Measurements from ENCODE around the gene GMEB2. TPM values are rescaled to one million over a fixed set of nuclear protein-coding genes. Genes with fewer than 3 reads are reported as not detected.

Gene GMEB2
- total RNA-seq, 1 donor from 2014 or later: 6.1 TPM

- intact Hi-C loops (cut with DNase I): no loop called here
- ATAC-seq: no peak
- no peak for DNase-seq (ENCODE audit: missing footprints)
These were observed 81.9 kb downstream of the GMEB2 start for GRCh38 chr20:63544958-63545516.

GRCh38 chr20:63544241-63544957 lies 82.5 kb downstream of the GMEB2 start:
- DNase-seq (ENCODE audit: missing footprints) (no peak), ATAC-seq (no peak)
- intact Hi-C loops (cut with DNase I): no loop called here

- ATAC-seq: no peak
- intact Hi-C loops (cut with DNase I): no loop called here
- no peak for DNase-seq (ENCODE audit: missing footprints)
These were observed 83.2 kb downstream of the GMEB2 start for GRCh38 chr20:63543733-63544132.

- DNase-seq (ENCODE audit: missing footprints): no peak
- no peak for ATAC-seq
- intact Hi-C loops (cut with DNase I): no loop called here
These were observed 83.8 kb downstream of the GMEB2 start for GRCh38 chr20:63543131-63543530.

GRCh38 chr20:63542696-63543095 lies 84.2 kb downstream of the GMEB2 start:
- DNase-seq (ENCODE audit: missing footprints) (no peak), ATAC-seq (no peak)
- intact Hi-C loops (cut with DNase I): no loop called here

- DNase-seq (ENCODE audit: missing footprints): no peak
- ATAC-seq: no peak
- intact Hi-C loops (cut with DNase I): no loop called here
These were observed 84.8 kb downstream of the GMEB2 start for GRCh38 chr20:63542031-63542559.

- DNase-seq (ENCODE audit: missing footprints) (no peak), ATAC-seq (no peak)
- intact Hi-C loops (cut with DNase I): no loop called here
These were observed 85.5 kb downstream of the GMEB2 start for GRCh38 chr20:63541371-63541770.

- DNase-seq (ENCODE audit: missing footprints): no peak
- intact Hi-C loops (cut with DNase I): no loop called here
- ATAC-seq: no peak
These were observed 86.3 kb downstream of the GMEB2 start for GRCh38 chr20:63540417-63541186.

- ATAC-seq: no peak
- DNase-seq (ENCODE audit: missing footprints): no peak
- intact Hi-C loops (cut with DNase I): loop anchor here (2.0 to 5.0 kb wide), 4 partner anchors 37 to 433 kb away; partner anchors contain the start of gene ABHD16B
These were observed 87.2 kb downstream of the GMEB2 start for GRCh38 chr20:63539441-63540370.

GRCh38 chr20:63539092-63539430 lies 87.8 kb downstream of the GMEB2 start:
- DNase-seq (ENCODE audit: missing footprints) (no peak), ATAC-seq (no peak)
- intact Hi-C loops (cut with DNase I): loop anchor here (2.0 to 5.0 kb wide), 4 partner anchors 38 to 434 kb away; partner anchors contain the start of gene ABHD16B

GRCh38 chr20:63538204-63539091 lies 88.5 kb downstream of the GMEB2 start:
- peak; percentile 56 for DNase-seq (ENCODE audit: missing footprints)
- peak; percentile 47 for ATAC-seq
- intact Hi-C loops (cut with DNase I): loop anchor here (2.0 to 5.0 kb wide), 4 partner anchors 38 to 434 kb away; partner anchors contain the start of gene ABHD16B

Other genes starting within 250 kb of the GMEB2 start
- gene KCNQ2, start 154.4 kb downstream of the GMEB2 start, total RNA-seq: 1.8 TPM
- gene EEF1A2, start 128.0 kb downstream of the GMEB2 start, total RNA-seq: 1,274 TPM
- 261 TPM for gene PPDPF, start 106.3 kb downstream of the GMEB2 start, total RNA-seq
- 0.11 TPM for gene PTK6, start 89.7 kb downstream of the GMEB2 start, total RNA-seq
- not detected for gene SRMS, start 79.4 kb downstream of the GMEB2 start, total RNA-seq
- 0.16 TPM for gene FNDC11, start 72.9 kb downstream of the GMEB2 start, total RNA-seq
- gene HELZ2, start 52.9 kb downstream of the GMEB2 start, total RNA-seq: 12.8 TPM
- 7.1 TPM for gene STMN3, start 26.3 kb upstream of the GMEB2 start, total RNA-seq
- gene RTEL1, start 31.2 kb upstream of the GMEB2 start, total RNA-seq: 9.0 TPM
- gene TNFRSF6B, start 69.6 kb upstream of the GMEB2 start, total RNA-seq: 1.0 TPM
- 34.2 TPM for gene ARFRP1, start 80.9 kb upstream of the GMEB2 start, total RNA-seq
- gene ZGPAT, start 80.9 kb upstream of the GMEB2 start, total RNA-seq: 15.1 TPM
- gene LIME1, start 109.6 kb upstream of the GMEB2 start, total RNA-seq: 1.6 TPM
- 97.4 TPM for gene SLC2A4RG, start 112.7 kb upstream of the GMEB2 start, total RNA-seq
- 13.8 TPM for gene ZBTB46, start 204.2 kb upstream of the GMEB2 start, total RNA-seq
- gene ABHD16B, start 234.4 kb upstream of the GMEB2 start, total RNA-seq: not detected
- 78.0 TPM for gene TPD52L2, start 238.2 kb upstream of the GMEB2 start, total RNA-seq